Naive B cell (primary cell): ENCODE data around the gene EVC. TPM values are rescaled to one million over a fixed set of nuclear protein-coding genes. Genes with fewer than 3 reads are reported as not detected.

Source experiments
- ATAC-seq, 2 donors: fragments of 150-1000 bp; cut with Tn5 transposase; 2 replicates each; pipeline ENCODE4 v1.10.0; 2021; ENCODE audit warnings: low read depth in 2 of 2, mild to moderate bottlenecking in 2 of 2, moderate library complexity in 2 of 2
- DNase-seq: peaks from one replicate; pipeline ENCODE4 v3.0.0; 2022
- H3K27ac Mint-ChIP-seq, 6 donors: one replicate each; pipeline ENCODE4 v1.8.0; 2020 to 2022; ENCODE audit warnings: mild to moderate bottlenecking in 6 of 6, mixed read lengths in 6 of 6, moderate library complexity in 5 of 6, inconsistent platforms in 2 of 6
- H3K27me3 Mint-ChIP-seq, 3 donors: one replicate each; pipeline ENCODE4 v1.8.0; 2021 to 2022; ENCODE audit warnings: mixed read lengths in 3 of 3, mild to moderate bottlenecking in 1 of 3
- H3K36me3 Mint-ChIP-seq, 2 donors: one replicate each; pipeline ENCODE4 v1.8.0; 2020 to 2022; ENCODE audit warnings: mixed read lengths in 2 of 2, inconsistent platforms in 1 of 2, mild to moderate bottlenecking in 1 of 2
- H3K4me1 Mint-ChIP-seq, 3 donors: one replicate each; pipeline ENCODE4 v1.8.0; 2020 to 2022; ENCODE audit warnings: mixed read lengths in 3 of 3, inconsistent platforms in 1 of 3, mild to moderate bottlenecking in 1 of 3, moderate library complexity in 1 of 3
- H3K4me3 Mint-ChIP-seq, 8 donors: one replicate each; pipeline ENCODE4 v1.8.0; 2020 to 2022; ENCODE audit warnings: mild to moderate bottlenecking in 8 of 8, mixed read lengths in 8 of 8, moderate library complexity in 8 of 8, inconsistent platforms in 2 of 8
- H3K9me3 Mint-ChIP-seq, 7 donors: one replicate each; pipeline ENCODE4 v1.8.0; 2020 to 2022; ENCODE audit warnings: mixed read lengths in 7 of 7, mild to moderate bottlenecking in 5 of 7, inconsistent platforms in 2 of 7, moderate library complexity in 1 of 7
- polyA plus RNA-seq, 6 donors: library from polyadenylated mRNA; unstranded; fragments of 300-500 nt; fragmentation: Illumina TruSeq; gene quantifications; one replicate each; pipeline ENCODE4 v1.2.3, GENCODE V29; 2021; ENCODE audit warnings: low read depth in 6 of 6

EVC gene
- polyA plus RNA-seq, result not detected

- peaks cover 16 to 32% (median 28%) of the 10 kb centered on the region in 3 donors for H3K4me1 Mint-ChIP-seq
- peaks cover 4 to 32% of the 10 kb centered on the region in 2 donors for H3K36me3 Mint-ChIP-seq
Measured at GRCh38 chr4:5710961-5711478, at the start of gene EVC. Gene EVC, plus strand, starts transcription at chr4:5711201. Its CDS starts 180 bp downstream, at chr4:5711381.

GRCh38 chr4:5661237-5661636 lies 49.8 kb upstream of the EVC start:
- Mint-ChIP-seq H3K4me3 (no peak overlapping the region), H3K27ac (no peak overlapping the region), H3K4me1 (peaks cover 0 to 3% (median 0%) of the 10 kb centered on the region in 3 donors), H3K36me3 (no peaks in the 10 kb centered on the region), H3K27me3 (no peaks in the 10 kb centered on the region), H3K9me3 (peaks cover 10 to 30% (median 14%) of the 10 kb centered on the region in 7 donors)
- DNase-seq, result no peak
- ATAC-seq, result no peak

More at GRCh38 chr4:5710961-5711478, at the start of gene EVC:
- Mint-ChIP-seq H3K9me3 (peaks cover 8 to 36% (median 23%) of the 10 kb centered on the region in 7 donors), H3K27ac (no peak within 1 kb of the TSS), H3K27me3 (peaks cover 45 to 68% (median 57%) of the 10 kb centered on the region in 3 donors), H3K4me3 (peak within 1 kb of the TSS; percentile 50 to 87 (median 75))
- ATAC-seq (no peak), DNase-seq (no peak)

- Mint-ChIP-seq H3K36me3 (no peaks in the 10 kb centered on the region), H3K4me1 (no peaks in the 10 kb centered on the region), H3K4me3 (no peak overlapping the region), H3K27ac (no peak overlapping the region), H3K9me3 (peaks cover 8 to 37% (median 16%) of the 10 kb centered on the region in 7 donors), H3K27me3 (no peaks in the 10 kb centered on the region)
- ATAC-seq (no peak), DNase-seq (no peak)
Measured at GRCh38 chr4:5662555-5662954, 48.4 kb upstream of the EVC start.

DNA sequence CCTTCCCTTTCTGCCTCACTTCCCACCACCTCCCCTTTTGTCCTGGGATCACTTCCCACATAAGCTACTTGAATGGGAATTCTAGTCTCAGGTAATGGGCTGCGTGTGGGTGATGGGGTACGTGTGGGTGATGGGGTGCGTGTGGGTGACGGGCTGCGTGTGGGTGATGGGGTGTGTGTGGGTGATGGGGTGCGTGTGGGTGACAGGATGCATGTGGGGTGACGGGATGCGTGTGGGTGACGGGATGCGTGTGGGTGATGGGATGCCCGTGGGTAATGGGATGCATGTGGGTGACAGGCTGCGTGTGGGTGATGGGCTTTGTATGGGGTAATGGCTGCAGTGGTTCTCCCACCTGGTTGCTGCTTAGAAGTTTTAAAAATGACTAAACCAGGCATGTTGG lies 46.2 kb upstream of the EVC start:
- Mint-ChIP-seq H3K27me3 (no peaks in the 10 kb centered on the region), H3K36me3 (no peaks in the 10 kb centered on the region), H3K4me1 (no peaks in the 10 kb centered on the region), H3K9me3 (peaks cover 8 to 38% (median 17%) of the 10 kb centered on the region in 7 donors), H3K4me3 (no peak overlapping the region), H3K27ac (no peak overlapping the region)
- no peak for DNase-seq
- ATAC-seq, result no peak

DNA sequence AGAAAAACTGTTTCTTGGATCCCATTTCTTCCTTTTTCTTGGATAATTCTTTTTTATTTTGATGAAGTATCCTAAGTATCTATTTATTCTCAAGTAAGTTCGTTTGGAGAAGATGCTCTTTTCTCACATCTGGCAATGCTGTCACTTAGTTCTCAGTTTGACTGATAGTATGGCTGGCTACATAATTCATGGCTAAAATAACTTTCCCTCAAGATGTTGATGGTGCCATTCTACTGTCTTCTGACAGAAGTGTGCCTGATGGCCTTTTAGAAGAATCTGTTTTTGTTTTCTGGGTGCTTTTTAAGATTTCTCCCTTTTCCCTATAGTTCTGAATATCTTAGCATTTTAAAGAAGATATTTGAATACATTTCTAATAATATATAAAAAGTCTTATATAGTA lies 44.3 kb upstream of the EVC start:
- H3K27ac Mint-ChIP-seq, result no peak overlapping the region
- no peaks in the 10 kb centered on the region for H3K4me1 Mint-ChIP-seq
- H3K36me3 Mint-ChIP-seq, result no peaks in the 10 kb centered on the region
- H3K4me3 Mint-ChIP-seq, result no peak overlapping the region
- H3K9me3 Mint-ChIP-seq, result peaks cover 8 to 26% (median 17%) of the 10 kb centered on the region in 7 donors
- DNase-seq (no peak), ATAC-seq (no peak)
- H3K27me3 Mint-ChIP-seq, result no peaks in the 10 kb centered on the region

- Mint-ChIP-seq H3K9me3 (no peaks in the 10 kb centered on the region), H3K27ac (peak overlapping the region in 1 of 6 donors; percentile 31), H3K4me3 (no peak overlapping the region), H3K27me3 (no peaks in the 10 kb centered on the region), H3K4me1 (no peaks in the 10 kb centered on the region), H3K36me3 (no peaks in the 10 kb centered on the region)
- ATAC-seq (no peak), DNase-seq (no peak)
Measured at GRCh38 chr4:5676763-5677162, 34.2 kb upstream of the EVC start.

GRCh38 chr4:5678977-5679376 lies 32.0 kb upstream of the EVC start:
- no peak for ATAC-seq
- no peaks in the 10 kb centered on the region for H3K4me1 Mint-ChIP-seq
- no peaks in the 10 kb centered on the region for H3K27me3 Mint-ChIP-seq
- H3K4me3 Mint-ChIP-seq, result no peak overlapping the region
- H3K27ac Mint-ChIP-seq, result peak overlapping the region in 1 of 6 donors; percentile 70
- no peak for DNase-seq
- no peaks in the 10 kb centered on the region for H3K9me3 Mint-ChIP-seq
- no peaks in the 10 kb centered on the region for H3K36me3 Mint-ChIP-seq

GRCh38 chr4:5683566-5683965 lies 27.4 kb upstream of the EVC start:
- Mint-ChIP-seq H3K27ac (no peak overlapping the region), H3K27me3 (no peaks in the 10 kb centered on the region), H3K9me3 (peaks cover 0 to 8% (median 0%) of the 10 kb centered on the region in 7 donors), H3K36me3 (no peaks in the 10 kb centered on the region), H3K4me3 (no peak overlapping the region), H3K4me1 (no peaks in the 10 kb centered on the region)
- DNase-seq (no peak), ATAC-seq (no peak)

DNA sequence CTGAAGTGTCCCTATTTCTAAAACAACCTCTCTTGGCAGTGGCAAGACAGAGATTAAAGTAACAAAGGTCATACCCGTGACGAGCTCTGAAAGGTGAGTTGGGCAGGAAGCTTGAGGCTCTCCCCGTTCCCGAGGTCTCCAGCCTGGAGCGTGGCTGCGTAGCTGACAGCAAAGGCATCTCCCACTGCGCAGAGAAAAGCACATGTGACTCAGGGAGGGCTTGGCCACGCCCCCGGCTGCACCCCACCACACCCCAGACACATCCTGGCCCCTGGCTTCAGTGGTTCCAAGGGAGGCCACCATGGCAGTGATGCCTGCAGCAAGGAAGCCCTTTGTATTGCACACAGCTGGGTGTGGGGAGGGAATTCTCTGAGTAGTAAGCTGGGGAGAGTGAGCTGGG lies 25.7 kb upstream of the EVC start:
- Mint-ChIP-seq H3K27me3 (no peaks in the 10 kb centered on the region), H3K4me1 (no peaks in the 10 kb centered on the region), H3K9me3 (peaks cover 0 to 8% (median 0%) of the 10 kb centered on the region in 7 donors), H3K36me3 (no peaks in the 10 kb centered on the region), H3K27ac (no peak overlapping the region), H3K4me3 (no peak overlapping the region)
- DNase-seq, result no peak
- no peak for ATAC-seq

DNA sequence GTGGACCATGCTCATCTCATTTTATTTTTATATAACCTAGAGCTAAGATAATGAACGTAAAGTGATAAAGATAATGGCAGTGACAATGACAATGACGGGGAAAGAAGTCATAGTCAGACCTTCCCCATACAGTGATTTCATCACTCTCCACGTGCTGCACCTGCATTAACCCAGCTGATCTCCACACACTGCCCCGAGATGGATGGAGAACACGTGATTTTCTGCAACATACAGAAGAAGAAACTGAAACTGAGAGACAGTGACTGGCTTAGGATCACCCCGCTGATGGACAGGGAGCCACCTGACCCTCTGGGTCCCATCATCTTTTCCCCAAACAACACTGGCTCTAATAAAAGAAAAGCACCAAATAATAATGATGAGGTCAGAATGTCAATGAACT lies 24.7 kb upstream of the EVC start:
- Mint-ChIP-seq H3K27ac (peak overlapping the region in 1 of 6 donors; percentile 30), H3K4me3 (no peak overlapping the region), H3K4me1 (no peaks in the 10 kb centered on the region), H3K27me3 (no peaks in the 10 kb centered on the region), H3K9me3 (peaks cover 0 to 8% (median 0%) of the 10 kb centered on the region in 7 donors), H3K36me3 (no peaks in the 10 kb centered on the region)
- ATAC-seq, result no peak
- no peak for DNase-seq

- no peaks in the 10 kb centered on the region for H3K36me3 Mint-ChIP-seq
- H3K4me1 Mint-ChIP-seq, result no peaks in the 10 kb centered on the region
- H3K4me3 Mint-ChIP-seq, result no peak overlapping the region
- H3K9me3 Mint-ChIP-seq, result peaks cover 0 to 8% (median 0%) of the 10 kb centered on the region in 7 donors
- DNase-seq (no peak), ATAC-seq (no peak)
- H3K27me3 Mint-ChIP-seq, result no peaks in the 10 kb centered on the region
- peak overlapping the region in 1 of 6 donors; percentile 12 for H3K27ac Mint-ChIP-seq
Measured at GRCh38 chr4:5689065-5689464, 21.9 kb upstream of the EVC start.

GRCh38 chr4:5691491-5692132 lies 19.4 kb upstream of the EVC start:
- no peak for DNase-seq
- no peak for ATAC-seq
- no peaks in the 10 kb centered on the region for H3K4me1 Mint-ChIP-seq
- no peaks in the 10 kb centered on the region for H3K9me3 Mint-ChIP-seq
- H3K27ac Mint-ChIP-seq, result no peak overlapping the region
- H3K27me3 Mint-ChIP-seq, result no peaks in the 10 kb centered on the region
- no peak overlapping the region for H3K4me3 Mint-ChIP-seq
- H3K36me3 Mint-ChIP-seq, result no peaks in the 10 kb centered on the region

DNA sequence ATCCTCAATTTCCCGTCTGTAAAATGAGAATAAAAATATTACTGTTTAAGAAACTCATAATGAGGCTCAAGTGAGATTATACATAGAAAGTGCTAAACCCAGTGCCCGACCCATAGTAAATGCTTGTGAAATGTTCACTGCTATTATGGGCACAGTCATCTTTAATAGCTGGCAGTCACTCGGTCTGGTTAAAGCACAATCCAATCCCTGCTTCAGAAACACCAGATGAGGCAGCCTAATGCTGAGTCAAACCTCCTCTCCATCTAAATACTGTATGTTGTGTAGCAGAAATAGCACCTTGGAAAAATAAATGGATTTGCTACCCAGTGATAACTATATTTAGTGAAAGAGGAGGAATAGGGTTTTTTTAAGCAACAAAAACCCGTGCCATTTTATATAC lies 17.1 kb upstream of the EVC start:
- Mint-ChIP-seq H3K9me3 (peaks cover 0 to 3% (median 0%) of the 10 kb centered on the region in 7 donors), H3K27me3 (no peaks in the 10 kb centered on the region), H3K4me1 (no peaks in the 10 kb centered on the region), H3K36me3 (no peaks in the 10 kb centered on the region), H3K27ac (no peak overlapping the region), H3K4me3 (no peak overlapping the region)
- ATAC-seq (no peak), DNase-seq (no peak)

DNA sequence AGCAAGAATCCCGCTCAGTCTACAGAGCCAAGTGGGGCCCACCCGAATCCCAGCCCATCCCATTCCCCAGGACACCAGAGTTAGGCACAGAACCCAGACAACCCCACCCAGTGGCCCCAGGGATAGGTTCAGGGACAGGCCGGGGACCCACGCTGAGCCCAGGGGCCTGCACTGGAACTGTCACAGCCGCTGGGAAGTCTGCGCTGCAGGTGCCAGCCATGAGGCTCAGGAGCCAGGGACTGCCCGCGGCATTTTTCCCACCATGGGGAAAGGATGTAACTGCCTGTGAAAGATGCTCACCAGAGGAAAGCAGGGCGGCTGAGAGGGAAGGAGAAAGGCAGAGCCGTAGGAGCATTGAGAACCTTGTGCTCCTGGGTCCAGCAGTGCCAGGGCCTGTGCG lies 14.7 kb upstream of the EVC start:
- no peak for DNase-seq
- no peak for ATAC-seq
- peaks cover 0 to 4% (median 2%) of the 10 kb centered on the region in 7 donors for H3K9me3 Mint-ChIP-seq
- no peak overlapping the region for H3K27ac Mint-ChIP-seq
- no peak overlapping the region for H3K4me3 Mint-ChIP-seq
- peaks cover 2 to 3% of the 10 kb centered on the region in 2 donors for H3K36me3 Mint-ChIP-seq
- peaks cover 0 to under 1% (median 0%) of the 10 kb centered on the region in 3 donors for H3K27me3 Mint-ChIP-seq
- no peaks in the 10 kb centered on the region for H3K4me1 Mint-ChIP-seq
